Endodermal cell (in vitro differentiated cells): ENCODE data around the gene ODC1. TPM values are rescaled to one million over a fixed set of nuclear protein-coding genes. Genes with fewer than 3 reads are reported as not detected.
A peak's percentile ranks its signal among the peaks of the same experiment; 100 is the strongest.

Source experiments
- DNase-seq: peaks from one replicate; pipeline ENCODE4 v3.0.0-alpha.2; 2017
- H3K27ac ChIP-seq: 2 replicates; pipeline ENCODE4 v1.5.1; 2013; ENCODE audit warnings: mild to moderate bottlenecking, low read depth, low read length, moderate library complexity
- H3K27me3 ChIP-seq: 2 replicates; pipeline ENCODE4 v1.6.1; 2013; ENCODE audit warnings: mild to moderate bottlenecking, low read length, moderate library complexity; ENCODE audit not compliant: insufficient read depth, control insufficient read depth, poor library complexity, severe bottlenecking
- H3K36me3 ChIP-seq: 2 replicates; pipeline ENCODE4 v1.7.0; 2013; ENCODE audit warnings: mild to moderate bottlenecking, low read length, moderate library complexity; ENCODE audit not compliant: control insufficient read depth, insufficient read depth
- H3K4me1 ChIP-seq: one replicate; pipeline ENCODE4 v1.7.0; 2013; ENCODE audit warnings: low read length; ENCODE audit not compliant: control insufficient read depth, insufficient read depth
- H3K4me3 ChIP-seq: 2 replicates; pipeline ENCODE4 v1.5.1; 2013; ENCODE audit warnings: mild to moderate bottlenecking, low read length, moderate library complexity
- H3K9ac ChIP-seq: 2 replicates; pipeline ENCODE4 v1.6.1; 2013; ENCODE audit warnings: mild to moderate bottlenecking, low read length, moderate library complexity; ENCODE audit not compliant: poor library complexity, severe bottlenecking; ENCODE audit errors: extremely low read depth
- H3K9me3 ChIP-seq: 2 replicates; pipeline ENCODE4 v1.6.1; 2013; ENCODE audit warnings: mild to moderate bottlenecking, low read length, moderate library complexity; ENCODE audit not compliant: control insufficient read depth
- H3K27ac Mint-ChIP-seq: 2 replicates; pipeline ENCODE4 v1.8.0; 2020; ENCODE audit warnings: mixed read lengths
- H3K27me3 Mint-ChIP-seq: 2 replicates; pipeline ENCODE4 v1.8.0; 2021; ENCODE audit warnings: mild to moderate bottlenecking, mixed read lengths; ENCODE audit not compliant: insufficient read depth
- H3K36me3 Mint-ChIP-seq: 2 replicates; pipeline ENCODE4 v1.8.0; 2020; ENCODE audit warnings: low read depth, mixed read lengths
- H3K4me1 Mint-ChIP-seq: 2 replicates; pipeline ENCODE4 v1.8.0; 2020; ENCODE audit warnings: mixed read lengths
- H3K4me3 Mint-ChIP-seq: 2 replicates; pipeline ENCODE4 v1.8.0; 2020; ENCODE audit warnings: mild to moderate bottlenecking, moderate library complexity, mixed read lengths
- H3K9me3 Mint-ChIP-seq: 2 replicates; pipeline ENCODE4 v1.8.0; 2020; ENCODE audit warnings: mild to moderate bottlenecking, mixed read lengths
- CTCF ChIP-seq: fragments of 200-600 bp; sonication (generic); conservative IDR thresholded peaks from 2 replicates; pipeline ENCODE4 v1.5.0; 2021; ENCODE audit warnings: antibody characterized with exemption, mild to moderate bottlenecking
- whole genome bisulfite sequencing, 2 experiments: methylation state at CpG; one replicate each; pipeline versions ENCODE4 v1.1.5 to v1.1.7; 2013; ENCODE audit warnings: missing lambda C conversion rate in 2 of 2, mixed read lengths in 1 of 2; ENCODE audit not compliant: insufficient coverage in 1 of 2, insufficient read length in 1 of 2; 5-methylcytosine and 5-hydroxymethylcytosine counted together
- total RNA-seq, 2 donors: library from RNA; stranded (reverse); fragmentation: NEBNext Ultra II Directional in 1 of 2; extraction: Animal tissue kit (Norgen Biotek cat#: 25700) in 1 of 2; gene quantifications; 2 replicates in 1 of 2; 3 replicates in 1 of 2; pipeline ENCODE4 v1.2.1, GENCODE V29; 2021

The ODC1 gene
- total RNA-seq, 2 donors from 2014 or later, result 108 to 152 TPM

GRCh38 chr2:10465910-10466309, 17.8 kb upstream of the ODC1 start:
- H3K36me3 ChIP-seq, result no peaks in the 10 kb centered on the region
- peaks cover 10% of the 10 kb centered on the region for H3K4me1 Mint-ChIP-seq
- H3K9ac ChIP-seq, result no peak overlapping the region
- no peak overlapping the region for H3K4me3 ChIP-seq
- DNase-seq, result no peak
- H3K27me3 ChIP-seq, result no peaks in the 10 kb centered on the region
- WGBS, 2 experiments, result 92 to 93% methylated on average over 5 of the region's 5 CpGs
- H3K9me3 ChIP-seq, result no peaks in the 10 kb centered on the region
- no peaks in the 10 kb centered on the region for H3K4me1 ChIP-seq
- H3K9me3 Mint-ChIP-seq, result no peaks in the 10 kb centered on the region
- H3K36me3 Mint-ChIP-seq, result no peaks in the 10 kb centered on the region
- peaks cover 5% of the 10 kb centered on the region for H3K27me3 Mint-ChIP-seq
- no peak overlapping the region for H3K27ac Mint-ChIP-seq
- TF ChIP-seq CTCF, result no peak
- H3K4me3 Mint-ChIP-seq, result no peak overlapping the region
- no peak overlapping the region for H3K27ac ChIP-seq

GRCh38 chr2:10462178-10463083, 14.3 kb upstream of the ODC1 start:
- no peaks in the 10 kb centered on the region for H3K27me3 Mint-ChIP-seq

GRCh38 chr2:10460366-10460796, 12.3 kb upstream of the ODC1 start:
- Mint-ChIP-seq H3K27ac (no peak overlapping the region), H3K36me3 (no peaks in the 10 kb centered on the region), H3K4me3 (no peak overlapping the region), H3K9me3 (no peaks in the 10 kb centered on the region), H3K27me3 (no peaks in the 10 kb centered on the region), H3K4me1 (peaks cover 11% of the 10 kb centered on the region)
- whole genome bisulfite sequencing, 2 experiments, result 93% methylated on average over 15 to 17 of the region's 17 CpGs
- Histone ChIP-seq H3K36me3 (no peaks in the 10 kb centered on the region), H3K27me3 (no peaks in the 10 kb centered on the region), H3K4me3 (no peak overlapping the region), H3K4me1 (peaks cover 3% of the 10 kb centered on the region), H3K9me3 (no peaks in the 10 kb centered on the region), H3K9ac (no peak overlapping the region), H3K27ac (no peak overlapping the region)
- DNase-seq, result no peak
- TF ChIP-seq CTCF, result no peak

More at GRCh38 chr2:10462178-10463083, 14.3 kb upstream of the ODC1 start:
- WGBS, 2 experiments, result 81% methylated on average over 9 to 15 of the region's 15 CpGs
- H3K27me3 ChIP-seq, result no peaks in the 10 kb centered on the region
- TF ChIP-seq CTCF, result no peak
- H3K9me3 Mint-ChIP-seq, result no peaks in the 10 kb centered on the region
- H3K27ac Mint-ChIP-seq, result no peak overlapping the region
- no peaks in the 10 kb centered on the region for H3K9me3 ChIP-seq
- H3K4me1 Mint-ChIP-seq, result peaks cover 11% of the 10 kb centered on the region
- DNase-seq, result peak; percentile 75
- H3K4me3 Mint-ChIP-seq, result no peak overlapping the region
- H3K27ac ChIP-seq, result no peak overlapping the region
- H3K4me1 ChIP-seq, result peaks cover 3% of the 10 kb centered on the region
- H3K36me3 ChIP-seq, result no peaks in the 10 kb centered on the region
- H3K9ac ChIP-seq, result no peak overlapping the region
- no peaks in the 10 kb centered on the region for H3K36me3 Mint-ChIP-seq
- H3K4me3 ChIP-seq, result no peak overlapping the region
